ENCODE data around the gene ACOXL.
"Not testable (repeated sequence)": the region's sequence is repeated elsewhere in the genome, so short reads cannot be mapped to it uniquely, and the experiment has no call there.

Gene ACOXL
- 0 to 0.19 (median 0.06) reads per million in 4 experiments for total RNA-seq

DNA sequence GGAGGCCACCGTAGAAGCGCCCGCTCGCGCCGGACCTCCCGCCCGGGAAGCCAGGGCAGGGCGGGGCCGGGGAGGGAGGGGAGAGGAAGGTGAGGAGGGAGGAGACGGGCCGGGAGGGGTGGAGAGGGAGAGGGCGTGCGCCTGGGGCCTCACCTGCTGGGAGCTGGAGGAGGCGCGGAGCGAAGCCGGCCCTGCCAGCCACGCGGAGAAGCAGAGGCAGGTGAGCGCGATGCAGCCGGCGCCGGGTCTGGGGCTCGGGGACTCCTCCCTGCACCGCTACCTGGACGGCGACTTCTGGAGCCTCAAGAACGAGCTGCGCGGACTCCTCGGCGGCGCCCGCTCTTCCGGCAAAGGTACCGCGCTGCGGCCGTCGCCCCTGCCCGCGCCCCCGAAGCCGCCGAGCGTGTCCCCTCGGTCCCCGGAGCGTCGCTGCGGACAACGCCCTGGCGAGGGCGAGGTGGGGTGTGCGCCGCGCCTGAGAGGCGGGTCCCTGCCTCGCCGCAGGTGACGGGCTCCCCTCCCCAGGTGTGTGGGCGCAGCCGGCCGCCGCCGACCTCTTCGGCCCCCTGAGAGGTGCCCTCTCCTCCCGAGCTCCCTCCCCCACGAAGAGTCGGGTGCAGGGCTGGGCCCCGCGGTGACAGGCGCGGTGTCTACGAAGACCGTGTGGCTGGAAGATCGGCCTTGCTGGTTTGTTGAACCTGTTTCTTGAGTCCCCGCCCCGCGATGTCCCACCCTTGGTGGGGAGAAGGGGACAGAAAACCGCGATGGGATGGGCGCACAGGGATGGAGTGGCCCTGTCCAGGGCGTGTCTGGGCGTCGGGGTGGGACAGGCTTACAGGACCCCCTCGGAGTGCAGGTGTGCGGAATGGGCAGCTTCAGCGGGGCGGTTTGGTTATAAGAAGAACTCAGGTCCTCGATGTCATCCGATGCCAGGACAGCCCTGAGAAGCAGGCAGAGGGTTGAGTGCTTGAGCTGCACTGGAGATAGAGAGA is at the start of gene ACOXL:
Gene ACOXL, plus strand, starts transcription at position 152 of the 992 bp plus-strand sequence. CDS start 35,817 bp downstream, outside the sequence.
- no peak for DNase-seq

GRCh38 chr2:110682872-110683271 is 49.5 kb upstream of the ACOXL start:
- DNase-seq: no peak

GRCh38 chr2:110687775-110688484 is 44.4 kb upstream of the ACOXL start:
- DNase-seq: not testable (repeated sequence)

GRCh38 chr2:110688594-110689091 is 43.7 kb upstream of the ACOXL start:
- DNase-seq: no peak

- no peak for DNase-seq
Measured at GRCh38 chr2:110690083-110690965, 42.0 kb upstream of the ACOXL start.

DNA sequence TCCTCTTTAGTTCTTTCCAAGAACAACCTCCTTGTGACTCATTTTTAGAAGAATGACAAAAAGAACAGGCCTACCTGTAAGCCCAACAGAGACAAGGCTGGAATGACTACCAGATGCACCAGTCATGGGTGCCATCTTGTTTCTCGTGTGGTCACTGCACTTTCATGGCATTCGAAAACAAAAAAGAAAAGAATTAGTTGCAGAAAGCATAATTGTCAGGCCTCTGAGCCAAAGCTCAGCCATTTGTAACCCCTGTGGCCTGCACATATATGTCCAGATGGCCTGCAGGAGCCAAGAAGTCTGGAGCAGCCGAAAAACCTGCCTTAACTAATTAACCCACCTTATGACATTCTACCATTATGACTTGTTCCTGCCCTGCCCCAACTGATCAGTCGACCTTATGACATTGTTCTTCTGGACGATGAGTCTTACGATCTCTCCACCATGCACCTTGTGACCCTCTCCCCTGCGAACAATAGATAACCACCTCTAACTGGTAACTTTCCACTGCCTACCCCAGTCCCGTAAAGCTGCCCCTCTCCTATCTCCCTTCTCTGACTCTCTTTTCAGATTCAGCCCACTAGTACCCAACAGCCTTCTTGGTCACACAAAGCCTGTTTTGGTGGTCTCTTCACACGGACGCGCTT is 40.6 kb upstream of the ACOXL start:
- DNase-seq: no peak

DNA sequence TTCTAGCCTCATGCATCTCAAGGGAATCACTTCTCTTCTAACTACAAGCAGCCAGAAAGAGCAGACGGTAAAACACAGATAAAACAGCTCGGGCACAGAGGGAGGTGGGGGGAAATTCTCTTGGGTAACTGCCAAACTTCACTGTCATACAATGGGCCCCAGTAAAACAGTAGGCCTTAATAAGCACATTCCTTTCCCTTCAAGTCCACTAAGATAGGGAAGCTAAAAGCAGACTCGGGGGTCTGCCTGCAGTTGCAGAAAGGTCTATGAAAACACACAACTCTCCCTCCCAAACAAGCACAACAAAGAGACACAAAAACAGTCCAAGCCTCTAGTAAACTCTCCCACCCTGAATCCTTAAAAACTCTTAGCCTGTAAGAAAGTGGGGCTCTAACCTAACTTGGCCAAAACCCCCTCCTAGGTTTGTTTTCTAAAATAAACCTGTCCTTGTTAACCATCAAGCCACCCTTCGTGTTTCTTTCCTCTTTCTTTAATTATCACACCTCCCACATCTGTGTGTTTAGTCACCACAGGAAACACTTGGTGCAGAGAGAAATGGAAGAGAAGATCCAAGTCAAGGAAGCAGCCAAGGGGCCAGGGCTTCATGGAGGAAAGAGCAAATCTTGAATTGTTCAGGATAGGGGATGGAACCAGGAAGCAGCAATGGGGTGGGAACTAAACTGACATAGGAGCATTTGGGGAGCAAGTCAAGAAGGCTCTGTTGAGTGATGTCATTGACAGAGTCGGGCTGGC is 37.1 kb upstream of the ACOXL start:
- not testable (repeated sequence) for DNase-seq

- not testable (repeated sequence) for DNase-seq
Measured at GRCh38 chr2:110698253-110698652, 34.1 kb upstream of the ACOXL start.

DNA sequence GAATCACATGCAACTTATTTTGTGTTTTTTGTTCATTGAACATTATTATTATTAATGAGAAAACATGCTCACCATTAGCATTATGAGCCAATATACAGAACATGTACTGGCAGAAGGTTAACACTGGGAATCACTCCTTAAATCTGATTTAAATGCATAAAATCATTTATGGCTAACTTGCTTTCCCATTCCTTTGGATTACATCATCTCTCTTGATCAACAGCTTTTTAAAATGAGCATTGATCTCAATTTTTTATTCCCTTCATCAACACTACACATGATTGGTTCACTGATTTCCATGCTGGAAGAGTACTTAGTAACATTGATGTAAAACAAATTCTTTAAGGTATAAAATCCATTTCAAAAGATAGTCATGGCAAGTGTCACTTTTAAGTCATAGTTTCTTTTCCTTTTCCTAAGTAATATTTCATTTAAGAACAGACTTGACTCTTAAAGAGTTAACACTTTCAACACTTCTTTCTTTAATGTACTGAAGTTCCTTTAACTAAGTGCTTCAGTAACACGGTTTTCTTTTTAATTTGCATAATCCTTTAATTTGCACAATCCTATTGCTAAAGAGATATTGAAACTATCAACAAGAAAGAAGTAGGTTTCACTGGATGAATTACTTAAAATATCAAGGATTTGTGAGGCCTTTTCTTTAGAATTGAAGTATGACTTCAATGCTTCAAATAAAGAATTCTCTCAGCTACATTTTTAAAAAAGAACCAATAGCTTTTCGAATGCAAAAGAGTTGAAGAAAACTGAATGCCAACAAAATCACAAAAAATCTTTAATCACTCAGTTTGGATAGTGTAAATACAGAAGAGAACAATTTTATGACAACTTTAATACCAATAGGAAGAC is 29.6 kb upstream of the ACOXL start:
- no peak for DNase-seq

DNA sequence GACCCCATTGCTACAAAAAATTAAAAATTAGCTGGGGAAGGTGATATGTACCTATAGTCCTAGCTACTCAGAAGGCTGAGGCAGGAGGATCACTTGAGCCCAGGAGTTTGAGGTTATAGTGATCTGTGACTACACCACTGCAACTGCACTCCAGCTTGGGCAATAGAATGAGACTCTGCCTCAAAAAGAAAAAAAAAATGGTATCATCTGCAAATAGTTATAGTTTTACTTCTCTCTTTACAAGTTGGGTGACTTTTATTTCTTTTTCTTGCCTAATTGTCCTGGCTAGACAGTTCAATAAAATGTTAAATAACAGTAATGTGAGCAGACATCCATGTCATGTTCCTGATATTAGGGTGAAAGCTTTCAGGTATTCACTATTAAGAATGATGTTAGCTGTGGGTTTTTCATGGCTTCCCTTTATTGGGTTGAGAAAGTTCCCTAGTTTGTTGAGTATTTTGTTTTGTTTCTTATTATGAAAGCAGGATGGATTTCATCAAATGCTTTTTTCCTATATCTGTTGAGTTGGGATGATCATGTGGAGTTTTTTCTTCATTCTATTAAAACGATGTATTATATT is 24.9 kb upstream of the ACOXL start:
- no peak for DNase-seq

DNA sequence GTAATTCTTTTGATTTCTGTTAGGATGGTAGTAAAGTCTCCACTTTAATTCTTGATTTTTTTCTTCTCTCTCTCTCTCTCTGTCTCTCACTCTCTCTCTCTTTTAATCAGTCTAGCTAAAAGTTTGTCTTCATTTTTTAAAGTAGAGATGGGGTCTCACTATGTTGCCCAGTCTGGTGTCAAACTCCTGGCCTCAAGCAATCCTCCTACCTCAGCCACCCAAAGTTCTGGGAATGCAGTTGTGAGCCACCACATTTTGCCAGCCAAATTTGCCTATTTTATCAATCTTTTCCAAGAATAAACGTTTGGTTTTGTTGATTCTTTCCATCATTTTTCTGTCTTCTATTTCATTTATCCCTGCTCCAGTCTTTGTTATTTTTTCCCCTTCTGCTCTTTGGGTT is 23.9 kb upstream of the ACOXL start:
- no peak for DNase-seq

DNA sequence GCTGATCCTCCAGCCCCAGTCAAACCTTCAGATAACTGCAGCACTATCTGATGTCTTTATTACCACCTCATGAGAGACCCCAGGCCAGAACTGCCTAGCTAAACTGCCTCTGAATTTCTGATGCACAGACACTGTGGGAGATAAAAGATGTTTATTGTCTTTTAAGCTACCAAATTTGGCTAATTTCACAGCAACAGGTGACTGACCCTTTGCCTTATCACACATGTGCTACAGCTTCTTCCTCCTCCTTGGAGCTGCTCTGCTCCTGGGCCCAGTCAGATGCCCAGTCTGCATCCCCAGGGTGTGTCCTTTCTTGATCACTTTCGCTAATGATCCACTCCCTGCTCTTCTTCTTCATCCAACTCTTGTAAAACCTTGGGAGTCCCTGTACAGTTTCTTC is 19.6 kb upstream of the ACOXL start:
- DNase-seq: no peak

- DNase-seq: no peak
Measured at GRCh38 chr2:110713513-110714362, 18.6 kb upstream of the ACOXL start.

- DNase-seq: no peak
Measured at GRCh38 chr2:110714452-110715224, 17.7 kb upstream of the ACOXL start.

- DNase-seq: no peak
Measured at GRCh38 chr2:110716959-110717645, 15.3 kb upstream of the ACOXL start.

DNA sequence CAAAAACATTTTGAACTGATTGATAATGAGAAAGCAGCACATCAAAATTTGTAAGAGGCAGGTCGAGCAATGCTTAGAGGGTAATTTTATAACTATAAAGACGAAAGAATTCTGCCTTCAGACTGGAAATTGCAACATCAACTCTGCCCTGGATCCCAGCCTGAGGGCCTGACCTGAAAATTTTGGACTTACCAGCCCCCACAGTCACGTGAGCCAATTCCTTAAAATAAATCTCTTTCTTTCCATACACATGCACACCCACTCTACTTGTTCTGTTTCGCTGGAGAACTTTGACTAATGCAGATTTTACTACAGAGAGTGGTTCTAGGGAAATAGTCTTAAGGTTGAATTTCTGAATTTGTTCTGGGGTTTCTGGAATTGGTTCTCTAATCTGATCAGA is 14.6 kb upstream of the ACOXL start:
- no peak for DNase-seq

- DNase-seq: no peak
Measured at GRCh38 chr2:110718382-110718781, 14.0 kb upstream of the ACOXL start.

All from effector CD8-positive, alpha-beta T cell (primary cell).